ENCODE measurements around the gene JAG2.

The JAG2 gene

GRCh38 chr14:105107781-105108515 is 60.6 kb downstream of the JAG2 start:
- H3K27me3 ChIP-seq (ENCODE audit: control insufficient read depth, insufficient read depth, low read length) = peaks cover 51% of the 10 kb centered on the region
- no peak overlapping the region for H3K4me3 ChIP-seq (ENCODE audit: low read length)
- H3K36me3 ChIP-seq (ENCODE audit: insufficient read depth, low read length) = no peaks in the 10 kb centered on the region
- no peaks in the 10 kb centered on the region for H3K9me3 ChIP-seq (replicated peaks; ENCODE audit: low read length)
- no peak overlapping the region for H3K9ac ChIP-seq (ENCODE audit: low read depth, low read length)
- H3K4me2 ChIP-seq (ENCODE audit: low read length) = no peak overlapping the region
- no peaks in the 10 kb centered on the region for H3K4me1 ChIP-seq (ENCODE audit: control insufficient read depth, insufficient read depth, low read length)

GRCh38 chr14:105107351-105107750 is 61.2 kb downstream of the JAG2 start:
- no peak overlapping the region for H3K4me3 ChIP-seq (ENCODE audit: low read length)
- no peaks in the 10 kb centered on the region for H3K4me1 ChIP-seq (ENCODE audit: control insufficient read depth, insufficient read depth, low read length)
- no peaks in the 10 kb centered on the region for H3K36me3 ChIP-seq (ENCODE audit: insufficient read depth, low read length)
- H3K9ac ChIP-seq (ENCODE audit: low read depth, low read length) = no peak overlapping the region
- H3K9me3 ChIP-seq (replicated peaks; ENCODE audit: low read length) = no peaks in the 10 kb centered on the region
- peaks cover 57% of the 10 kb centered on the region for H3K27me3 ChIP-seq (ENCODE audit: control insufficient read depth, insufficient read depth, low read length)
- H3K4me2 ChIP-seq (ENCODE audit: low read length) = no peak overlapping the region

DNA sequence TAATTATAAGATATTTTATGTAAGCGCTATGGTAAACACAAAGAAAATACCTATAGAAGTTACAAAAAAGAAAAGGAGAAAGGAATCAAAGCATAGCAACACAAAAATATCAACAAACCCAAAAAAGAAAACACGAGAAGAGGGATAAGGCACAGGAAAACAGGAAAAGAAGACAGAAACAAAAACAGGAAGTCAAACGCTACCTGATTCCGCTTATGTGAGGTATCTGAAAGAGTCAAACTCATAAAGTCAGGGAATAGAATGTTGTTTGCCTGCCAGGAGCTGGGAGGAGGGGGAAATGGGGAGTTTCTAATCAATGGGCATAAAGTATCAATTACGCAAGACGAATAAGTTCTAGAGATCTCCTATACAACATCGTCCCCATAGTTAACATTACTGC is 63.4 kb downstream of the JAG2 start:
- H3K4me1 ChIP-seq (ENCODE audit: control insufficient read depth, insufficient read depth, low read length) = no peaks in the 10 kb centered on the region
- H3K4me3 ChIP-seq (ENCODE audit: low read length) = no peak overlapping the region
- H3K9me3 ChIP-seq (replicated peaks; ENCODE audit: low read length) = no peaks in the 10 kb centered on the region
- H3K36me3 ChIP-seq (ENCODE audit: insufficient read depth, low read length) = no peaks in the 10 kb centered on the region
- no peak overlapping the region for H3K9ac ChIP-seq (ENCODE audit: low read depth, low read length)
- H3K27me3 ChIP-seq (ENCODE audit: control insufficient read depth, insufficient read depth, low read length) = peaks cover 74% of the 10 kb centered on the region
- no peak overlapping the region for H3K4me2 ChIP-seq (ENCODE audit: low read length)

DNA sequence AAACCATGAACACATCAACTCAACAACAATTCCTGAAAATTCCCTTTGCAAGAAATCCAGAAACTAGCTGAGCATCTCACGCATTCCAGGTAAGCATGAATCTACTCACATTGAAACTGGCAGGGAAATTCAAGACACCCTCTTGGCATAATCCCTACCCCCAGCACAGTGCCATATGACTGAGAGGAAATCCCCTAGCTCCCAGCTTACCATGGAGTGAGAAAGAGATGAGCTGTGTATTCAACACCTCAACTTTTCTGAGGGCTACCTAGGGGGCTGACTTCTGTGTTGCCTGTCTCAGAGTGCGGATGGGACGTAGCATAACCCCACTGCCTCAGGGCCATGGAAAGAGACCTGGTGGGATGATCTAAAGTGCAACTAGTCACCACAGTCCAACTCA is 65.7 kb downstream of the JAG2 start:
- Histone ChIP-seq H3K4me3 (ENCODE audit: low read length) (no peak overlapping the region), H3K36me3 (ENCODE audit: insufficient read depth, low read length) (no peaks in the 10 kb centered on the region), H3K4me1 (ENCODE audit: control insufficient read depth, insufficient read depth, low read length) (no peaks in the 10 kb centered on the region), H3K9me3 (replicated peaks; ENCODE audit: low read length) (peaks cover 6% of the 10 kb centered on the region), H3K4me2 (ENCODE audit: low read length) (no peak overlapping the region), H3K9ac (ENCODE audit: low read depth, low read length) (no peak overlapping the region), H3K27me3 (ENCODE audit: control insufficient read depth, insufficient read depth, low read length) (peaks cover 79% of the 10 kb centered on the region)

DNA sequence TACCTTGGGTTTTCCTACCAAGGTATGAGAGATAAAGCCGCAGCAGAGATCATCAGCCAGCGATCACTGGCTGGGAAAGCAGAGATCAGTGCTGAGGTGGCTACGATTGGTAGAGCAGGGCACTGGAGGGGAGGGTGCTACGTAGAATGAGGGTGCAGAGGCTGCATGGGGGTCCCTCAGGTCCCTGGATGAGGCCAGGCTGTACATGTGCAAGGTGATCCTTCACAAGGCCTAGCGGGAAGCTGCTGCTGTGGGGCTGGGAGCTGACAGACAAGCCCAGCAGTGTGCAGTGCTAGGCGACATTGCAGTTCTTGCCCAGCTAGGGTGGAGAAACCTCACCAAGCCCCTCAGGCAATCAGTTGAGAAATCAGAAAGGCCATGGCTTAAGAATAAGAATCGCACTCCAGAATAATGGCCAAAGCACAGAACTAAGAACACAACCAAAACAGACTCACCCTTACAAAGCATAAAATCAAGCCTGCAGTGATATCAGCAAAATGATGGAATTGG is 66.2 kb downstream of the JAG2 start:
- H3K4me1 ChIP-seq (ENCODE audit: control insufficient read depth, insufficient read depth, low read length) = no peaks in the 10 kb centered on the region
- peaks cover 6% of the 10 kb centered on the region for H3K9me3 ChIP-seq (replicated peaks; ENCODE audit: low read length)
- H3K4me3 ChIP-seq (ENCODE audit: low read length) = no peak overlapping the region
- H3K27me3 ChIP-seq (ENCODE audit: control insufficient read depth, insufficient read depth, low read length) = peaks cover 79% of the 10 kb centered on the region
- H3K4me2 ChIP-seq (ENCODE audit: low read length) = no peak overlapping the region
- no peaks in the 10 kb centered on the region for H3K36me3 ChIP-seq (ENCODE audit: insufficient read depth, low read length)
- H3K9ac ChIP-seq (ENCODE audit: low read depth, low read length) = no peak overlapping the region

DNA sequence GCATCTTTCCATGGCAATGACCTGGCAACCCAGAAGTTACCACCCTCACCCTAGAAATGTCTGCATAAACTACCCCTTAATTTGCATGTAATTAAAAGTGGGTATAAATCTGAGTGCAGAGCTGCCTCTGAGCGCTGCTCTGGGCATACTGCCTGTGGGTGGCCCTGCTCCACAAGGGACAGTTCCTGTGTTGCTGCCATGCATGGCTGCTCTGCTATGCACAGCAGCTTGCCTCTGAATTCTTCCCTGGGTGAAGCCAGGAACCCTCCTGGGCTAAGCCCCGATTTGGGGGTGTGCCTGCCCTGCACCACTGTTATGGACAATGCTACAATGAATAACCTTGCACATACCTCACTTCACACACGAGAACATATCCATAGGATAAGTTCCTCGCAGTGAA is 67.7 kb downstream of the JAG2 start:
- Histone ChIP-seq H3K4me2 (ENCODE audit: low read length) (no peak overlapping the region), H3K4me3 (ENCODE audit: low read length) (no peak overlapping the region), H3K36me3 (ENCODE audit: insufficient read depth, low read length) (no peaks in the 10 kb centered on the region), H3K4me1 (ENCODE audit: control insufficient read depth, insufficient read depth, low read length) (no peaks in the 10 kb centered on the region), H3K9me3 (replicated peaks; ENCODE audit: low read length) (peaks cover 6% of the 10 kb centered on the region), H3K27me3 (ENCODE audit: control insufficient read depth, insufficient read depth, low read length) (peaks cover 68% of the 10 kb centered on the region), H3K9ac (ENCODE audit: low read depth, low read length) (no peak overlapping the region)

DNA sequence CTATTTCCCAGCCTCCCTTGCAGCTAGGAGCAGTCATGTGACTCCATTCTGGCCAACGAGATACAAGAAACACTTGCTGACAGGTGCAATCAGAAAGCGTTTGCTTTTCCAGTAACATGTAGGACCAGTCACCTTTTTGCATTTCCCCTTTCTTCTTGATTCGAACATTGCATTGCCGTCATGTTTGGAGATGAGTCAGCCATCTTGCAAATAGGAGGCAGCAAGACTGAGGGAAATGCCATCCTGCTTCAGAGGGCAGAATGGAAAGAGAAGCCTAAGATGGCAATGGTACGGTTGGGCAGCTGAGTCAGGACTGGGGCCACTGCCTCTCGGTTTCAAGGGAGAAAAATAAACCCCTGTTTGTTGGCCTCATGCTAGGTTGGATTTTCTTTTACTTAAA is 68.8 kb downstream of the JAG2 start:
- no peaks in the 10 kb centered on the region for H3K36me3 ChIP-seq (ENCODE audit: insufficient read depth, low read length)
- no peak overlapping the region for H3K4me2 ChIP-seq (ENCODE audit: low read length)
- no peak overlapping the region for H3K4me3 ChIP-seq (ENCODE audit: low read length)
- H3K9ac ChIP-seq (ENCODE audit: low read depth, low read length) = no peak overlapping the region
- no peaks in the 10 kb centered on the region for H3K4me1 ChIP-seq (ENCODE audit: control insufficient read depth, insufficient read depth, low read length)
- peaks cover 6% of the 10 kb centered on the region for H3K9me3 ChIP-seq (replicated peaks; ENCODE audit: low read length)
- H3K27me3 ChIP-seq (ENCODE audit: control insufficient read depth, insufficient read depth, low read length) = peaks cover 57% of the 10 kb centered on the region

DNA sequence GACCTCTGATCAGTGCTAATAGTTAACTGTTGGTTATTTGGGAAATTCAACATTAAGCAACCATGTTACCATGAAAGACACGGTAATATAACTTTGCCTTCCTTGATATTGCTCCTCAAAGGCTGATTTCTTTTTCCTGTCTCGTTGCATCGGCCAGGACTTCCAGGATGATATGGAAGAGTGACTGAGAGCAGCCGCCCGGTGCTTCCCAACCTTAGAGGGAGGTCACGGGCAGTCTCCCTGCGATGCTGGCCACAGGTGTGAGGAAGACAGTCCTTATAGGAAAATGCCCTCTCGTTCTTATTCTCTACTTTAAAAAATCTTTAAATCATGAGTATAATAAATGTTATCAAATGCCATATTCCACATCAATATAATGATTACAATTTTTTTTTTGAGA is 70.3 kb downstream of the JAG2 start:
- no peak overlapping the region for H3K4me3 ChIP-seq (ENCODE audit: low read length)
- no peak overlapping the region for H3K4me2 ChIP-seq (ENCODE audit: low read length)
- peaks cover 8% of the 10 kb centered on the region for H3K4me1 ChIP-seq (ENCODE audit: control insufficient read depth, insufficient read depth, low read length)
- H3K9me3 ChIP-seq (replicated peaks; ENCODE audit: low read length) = peaks cover 6% of the 10 kb centered on the region
- peaks cover 43% of the 10 kb centered on the region for H3K27me3 ChIP-seq (ENCODE audit: control insufficient read depth, insufficient read depth, low read length)
- H3K36me3 ChIP-seq (ENCODE audit: insufficient read depth, low read length) = no peaks in the 10 kb centered on the region
- no peak overlapping the region for H3K9ac ChIP-seq (ENCODE audit: low read depth, low read length)

DNA sequence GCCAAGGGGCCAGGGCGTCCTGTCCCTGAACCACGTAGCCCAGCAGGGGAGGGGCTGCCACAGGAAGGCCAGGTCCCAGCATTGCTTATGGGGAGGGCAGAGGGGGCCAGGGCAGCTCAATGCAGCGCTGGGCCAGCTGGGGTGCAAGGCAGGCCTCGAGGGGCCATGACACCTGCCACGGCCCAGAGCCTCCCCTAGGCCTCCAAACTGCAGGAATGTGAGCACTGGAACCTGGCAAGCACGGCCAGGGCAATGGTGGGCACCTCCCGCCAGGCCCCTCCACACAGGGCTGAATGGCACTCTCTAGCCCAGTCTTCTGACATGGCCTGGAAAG is 70.8 kb downstream of the JAG2 start:
- no peak overlapping the region for H3K4me2 ChIP-seq (ENCODE audit: low read length)
- peaks cover 11% of the 10 kb centered on the region for H3K4me1 ChIP-seq (ENCODE audit: control insufficient read depth, insufficient read depth, low read length)
- H3K27me3 ChIP-seq (ENCODE audit: control insufficient read depth, insufficient read depth, low read length) = peaks cover 38% of the 10 kb centered on the region
- H3K9me3 ChIP-seq (replicated peaks; ENCODE audit: low read length) = peaks cover 6% of the 10 kb centered on the region
- H3K9ac ChIP-seq (ENCODE audit: low read depth, low read length) = no peak overlapping the region
- H3K36me3 ChIP-seq (ENCODE audit: insufficient read depth, low read length) = no peaks in the 10 kb centered on the region
- no peak overlapping the region for H3K4me3 ChIP-seq (ENCODE audit: low read length)

DNA sequence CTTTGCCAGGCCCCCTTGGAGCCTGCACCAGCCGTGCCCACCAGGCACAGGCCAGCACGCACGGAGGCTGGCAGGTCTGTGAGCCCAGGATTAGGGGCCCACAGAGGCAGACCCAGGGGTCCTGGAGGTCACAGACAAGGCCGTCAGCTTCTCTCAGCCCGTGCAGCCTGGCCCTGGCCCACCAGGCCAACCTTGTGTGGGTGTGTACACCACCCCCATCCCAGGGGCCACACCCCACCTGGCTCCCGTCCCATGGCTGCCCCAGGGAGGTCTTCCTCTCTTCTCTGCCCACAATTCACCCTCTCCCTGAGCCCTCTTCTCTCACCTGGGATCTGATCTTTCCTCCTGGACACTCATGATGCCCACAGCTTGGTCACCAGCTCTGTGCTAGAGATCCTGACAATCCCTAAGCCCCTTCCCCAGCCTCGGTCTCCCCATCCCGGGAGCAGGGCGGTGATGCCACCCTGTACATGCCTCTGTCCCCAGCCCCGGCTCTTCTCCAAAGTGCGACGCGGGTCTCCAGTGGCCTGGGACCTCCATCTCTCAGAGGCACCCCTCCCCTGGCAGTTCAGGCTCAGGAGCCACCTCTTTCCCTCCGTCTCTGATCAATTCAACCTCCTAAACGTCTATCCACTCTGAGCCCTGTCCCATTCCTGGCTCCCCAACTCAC is 72.2 kb downstream of the JAG2 start:
- Histone ChIP-seq H3K4me1 (ENCODE audit: control insufficient read depth, insufficient read depth, low read length) (peaks cover 25% of the 10 kb centered on the region), H3K27me3 (ENCODE audit: control insufficient read depth, insufficient read depth, low read length) (peaks cover 28% of the 10 kb centered on the region), H3K9ac (ENCODE audit: low read depth, low read length) (no peak overlapping the region), H3K9me3 (replicated peaks; ENCODE audit: low read length) (peaks cover 6% of the 10 kb centered on the region), H3K36me3 (ENCODE audit: insufficient read depth, low read length) (no peaks in the 10 kb centered on the region), H3K4me3 (ENCODE audit: low read length) (no peak overlapping the region), H3K4me2 (ENCODE audit: low read length) (no peak overlapping the region)

- H3K9me3 ChIP-seq (replicated peaks; ENCODE audit: low read length) = peaks cover 6% of the 10 kb centered on the region
- no peaks in the 10 kb centered on the region for H3K36me3 ChIP-seq (ENCODE audit: insufficient read depth, low read length)
- H3K4me1 ChIP-seq (ENCODE audit: control insufficient read depth, insufficient read depth, low read length) = peaks cover 35% of the 10 kb centered on the region
- H3K27me3 ChIP-seq (ENCODE audit: control insufficient read depth, insufficient read depth, low read length) = peaks cover 18% of the 10 kb centered on the region
- H3K4me3 ChIP-seq (ENCODE audit: low read length) = no peak overlapping the region
- H3K4me2 ChIP-seq (ENCODE audit: low read length) = no peak overlapping the region
- no peak overlapping the region for H3K9ac ChIP-seq (ENCODE audit: low read depth, low read length)
Observed at GRCh38 chr14:105095236-105095805, 73.3 kb downstream of the JAG2 start.
